HepG2 (cell line): Measurements from ENCODE around the gene PXMP4. TPM values are rescaled to one million over a fixed set of nuclear protein-coding genes. Genes with fewer than 3 reads are reported as not detected.

Source experiments
- CEBPB ChIP-seq: IDR thresholded peaks from 2 replicates; pipeline ENCODE4 v1.6.1; 2011; ENCODE audit warnings: low read depth, low read length, improper control_type of control experiment, borderline replicate concordance
- DNMT1 ChIP-seq: sonication (generic); formaldehyde crosslinking; IDR thresholded peaks from 2 replicates; pipeline ENCODE4 v1.5.1; 2020; ENCODE audit warnings: mild to moderate bottlenecking, missing genetic modification reagents
- ETV6 ChIP-seq: sonication (generic); formaldehyde crosslinking; conservative IDR thresholded peaks from 2 replicates; pipeline ENCODE4 v1.4.0; 2020; ENCODE audit warnings: missing genetic modification reagents
- FOXO1 ChIP-seq: sonication (generic); formaldehyde crosslinking; IDR thresholded peaks from 2 replicates; pipeline ENCODE4 v1.4.0; 2020; ENCODE audit warnings: missing genetic modification reagents
- KLF11 ChIP-seq: IDR thresholded peaks from 2 replicates; pipeline ENCODE4 v1.6.1; 2016; ENCODE audit warnings: missing compliant biosample characterization
- KLF15 ChIP-seq: sonication (generic); formaldehyde crosslinking; IDR thresholded peaks from 2 replicates; pipeline ENCODE4 v1.8.1; 2023; ENCODE audit warnings: borderline replicate concordance, mild to moderate bottlenecking, inconsistent platforms, missing genetic modification reagents, mixed read lengths
- KLF16 ChIP-seq, 2 experiments: sonication (generic) in 1 of 2; formaldehyde crosslinking in 1 of 2; IDR thresholded peaks; 2 replicates each; pipeline versions ENCODE4 v1.6.1 to v1.8.0; 2016 to 2023; ENCODE audit warnings: missing genetic modification reagents in 2 of 2, missing compliant biosample characterization in 1 of 2
- MIER3 ChIP-seq: IDR thresholded peaks from 2 replicates; pipeline ENCODE4 v1.6.1; 2016; ENCODE audit warnings: missing compliant biosample characterization, borderline replicate concordance
- MIXL1 ChIP-seq: IDR thresholded peaks from 2 replicates; pipeline ENCODE4 v1.6.1; 2016
- NCOR1 ChIP-seq: fragments of 200-600 bp; sonication (generic); IDR thresholded peaks from 2 replicates; pipeline ENCODE4 v1.7.0; 2017; ENCODE audit warnings: antibody characterized with exemption, low read length, borderline replicate concordance
- SAP130 ChIP-seq: IDR thresholded peaks from 2 replicates; pipeline ENCODE4 v1.6.1; 2016; ENCODE audit warnings: low read depth
- SATB2 ChIP-seq: sonication (generic); formaldehyde crosslinking; IDR thresholded peaks from 2 replicates; pipeline ENCODE4 v1.5.0; 2020; ENCODE audit warnings: missing genetic modification reagents
- TGIF2 ChIP-seq: IDR thresholded peaks from 2 replicates; pipeline ENCODE4 v1.6.1; 2016; ENCODE audit warnings: control low read depth, missing compliant biosample characterization
- ZNF496 ChIP-seq: sonication (generic); formaldehyde crosslinking; IDR thresholded peaks from 2 replicates; pipeline ENCODE4 v1.8.1; 2023; ENCODE audit warnings: mild to moderate bottlenecking, moderate library complexity, missing genetic modification reagents; ENCODE audit not compliant: insufficient replicate concordance
- ZNF549 ChIP-seq: sonication (generic); formaldehyde crosslinking; IDR thresholded peaks from 2 replicates; pipeline ENCODE4 v1.5.0; 2020; ENCODE audit warnings: missing genetic modification reagents
- ZNF556 ChIP-seq: sonication (generic); formaldehyde crosslinking; IDR thresholded peaks from 2 replicates; pipeline ENCODE4 v1.4.0; 2020; ENCODE audit warnings: mild to moderate bottlenecking, missing genetic modification reagents, borderline replicate concordance
- ZNF564 ChIP-seq: sonication (generic); formaldehyde crosslinking; IDR thresholded peaks from 2 replicates; pipeline ENCODE4 v1.8.1; 2023; ENCODE audit warnings: mild to moderate bottlenecking, missing genetic modification reagents
- ZNF567 ChIP-seq: sonication (generic); formaldehyde crosslinking; IDR thresholded peaks from 2 replicates; pipeline ENCODE4 v1.8.1; 2023; ENCODE audit warnings: mild to moderate bottlenecking, missing genetic modification reagents, borderline replicate concordance
- ZNF629 ChIP-seq: sonication (generic); formaldehyde crosslinking; conservative IDR thresholded peaks from 2 replicates; pipeline ENCODE4 v1.5.0; 2020; ENCODE audit warnings: missing genetic modification reagents
- ZNF652 ChIP-seq: IDR thresholded peaks from 2 replicates; pipeline ENCODE4 v1.6.1; 2016; ENCODE audit warnings: low read depth, borderline replicate concordance
- ZNF841 ChIP-seq: sonication (generic); formaldehyde crosslinking; IDR thresholded peaks from 2 replicates; pipeline ENCODE4 v1.8.1; 2023; ENCODE audit warnings: missing genetic modification reagents, borderline replicate concordance
- polyA plus RNA-seq, 8 experiments: library from polyadenylated mRNA; depleted of rRNA in 3 of 8; stranded (reverse) in 7 of 8; unstranded in 1 of 8; fragments of >200 nt; fragmentation: Illumina TruSeq in 4 of 8; extraction: Trizol in 4 of 8; gene quantifications; 2 replicates each; pipeline versions ENCODE4 v1.2.1 to v1.2.3, GENCODE V29; 2011 to 2016; ENCODE audit warnings: low read depth in 4 of 8, missing spikeins in 1 of 8, mixed read lengths in 1 of 8; ENCODE audit not compliant: insufficient read depth in 1 of 8
- total RNA-seq, 5 experiments: library from RNA; depleted of rRNA; stranded (reverse); fragments of >200 nt; fragmentation: Illumina TruSeq; extraction: Trizol; gene quantifications; 2 replicates each; pipeline ENCODE4 v1.2.3, GENCODE V29; 2016; ENCODE audit warnings: low read depth in 1 of 5
- TF ChIP-seq, protein P1 (sequence below): sonication (generic); formaldehyde crosslinking; IDR thresholded peaks from 2 replicates; pipeline ENCODE4 v1.4.0; 2020; ENCODE audit warnings: mild to moderate bottlenecking, low read depth, missing genetic modification reagents
- TF ChIP-seq, protein P2 (sequence below), 2 experiments: sonication (generic) in 1 of 2; formaldehyde crosslinking in 1 of 2; IDR thresholded peaks; 2 replicates each; pipeline versions ENCODE4 v1.5.1 to v1.6.1; 2011 to 2020; ENCODE audit warnings: borderline replicate concordance in 1 of 2, low read depth in 1 of 2, low read length in 1 of 2, mild to moderate bottlenecking in 1 of 2, missing genetic modification reagents in 1 of 2, moderate library complexity in 1 of 2
- TF ChIP-seq, protein P3 (sequence below): sonication (generic); formaldehyde crosslinking; IDR thresholded peaks from 2 replicates; pipeline ENCODE4; 2020; ENCODE audit warnings: missing genetic modification reagents, mild to moderate bottlenecking, borderline replicate concordance

PXMP4 gene
- total and polyA plus RNA-seq, 2 of the 13 experiments (the other 11 are each of a cell fraction or from before 2014, with no cell fraction given) = not detected

DNA sequence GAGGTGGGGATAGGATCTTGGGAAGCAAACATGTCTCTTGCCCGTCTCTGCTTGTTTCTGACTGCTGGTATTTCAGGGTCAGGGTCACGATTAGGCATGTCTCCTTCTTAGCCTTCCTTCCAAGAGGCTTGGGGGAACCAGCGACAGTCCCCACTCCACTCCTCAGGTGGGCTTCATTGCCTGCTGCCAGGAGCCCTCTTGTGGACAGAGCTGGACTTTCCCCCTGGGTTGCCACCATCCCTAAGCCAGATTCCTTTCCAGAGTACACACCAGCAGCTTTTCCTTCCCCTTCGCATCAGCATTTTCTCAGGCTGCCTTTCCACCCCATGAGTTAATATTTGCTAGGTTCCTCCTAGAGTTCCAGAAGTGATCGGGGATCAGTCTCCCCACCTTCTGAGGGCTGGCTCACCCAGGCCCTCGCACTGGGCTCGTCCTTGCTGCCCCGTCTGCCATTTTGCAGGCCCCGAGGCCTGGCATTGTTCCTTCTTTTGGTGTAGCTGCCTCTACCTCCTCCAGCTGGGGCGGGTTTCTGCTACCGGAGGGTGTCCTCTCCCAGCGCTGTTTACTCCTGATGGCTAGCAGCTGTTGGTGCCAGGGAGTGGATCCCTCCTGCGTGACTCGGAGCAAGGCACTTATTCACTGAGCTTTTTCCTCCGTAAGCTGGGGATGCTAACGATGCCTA is 66.8 kb downstream of the PXMP4 start (continued):
- TF ChIP-seq KLF16 (CRISPR knock-in tag; IDR thresholded peaks at IDR 0.05) (no peak), NCOR1 (no peak), KLF15 (CRISPR knock-in tag) (peak; percentile 62; the same call in 1 of the 2 replicates), ZNF841 (CRISPR knock-in tag) (no peak), ZNF629 (CRISPR knock-in tag) (no peak), SATB2 (CRISPR knock-in tag) (no peak), SAP130 (CRISPR knock-in tag) (peak; percentile 38), MIXL1 (CRISPR knock-in tag) (peak; percentile 56; the same call in 1 of the 2 replicates), KLF11 (CRISPR knock-in tag) (peak; percentile 84; the same call in 1 of the 2 replicates), ZNF564 (CRISPR knock-in tag) (no peak), ZNF496 (CRISPR knock-in tag) (no peak), ZNF567 (CRISPR knock-in tag) (no peak), MIER3 (no peak), DNMT1 (CRISPR knock-in tag) (0 out of 2 replicates have a peak, but pooled peaks have one; percentile 35), TGIF2 (CRISPR knock-in tag) (0 out of 2 replicates have a peak, but pooled peaks have one; percentile 60), ZNF556 (CRISPR knock-in tag) (no peak), FOXO1 (CRISPR knock-in tag) (peak; percentile 0; the same call in 1 of the 2 replicates), ETV6 (CRISPR knock-in tag) (no peak), ZNF652 (CRISPR knock-in tag) (no peak; the same call in 1 of the 2 replicates), CEBPB (no peak), ZNF549 (CRISPR knock-in tag) (no peak)
- TF ChIP-seq, protein P1, sequence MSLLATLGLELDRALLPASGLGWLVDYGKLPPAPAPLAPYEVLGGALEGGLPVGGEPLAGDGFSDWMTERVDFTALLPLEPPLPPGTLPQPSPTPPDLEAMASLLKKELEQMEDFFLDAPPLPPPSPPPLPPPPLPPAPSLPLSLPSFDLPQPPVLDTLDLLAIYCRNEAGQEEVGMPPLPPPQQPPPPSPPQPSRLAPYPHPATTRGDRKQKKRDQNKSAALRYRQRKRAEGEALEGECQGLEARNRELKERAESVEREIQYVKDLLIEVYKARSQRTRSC (CRISPR knock-in tag) = no peak
- TF ChIP-seq, protein P2, sequence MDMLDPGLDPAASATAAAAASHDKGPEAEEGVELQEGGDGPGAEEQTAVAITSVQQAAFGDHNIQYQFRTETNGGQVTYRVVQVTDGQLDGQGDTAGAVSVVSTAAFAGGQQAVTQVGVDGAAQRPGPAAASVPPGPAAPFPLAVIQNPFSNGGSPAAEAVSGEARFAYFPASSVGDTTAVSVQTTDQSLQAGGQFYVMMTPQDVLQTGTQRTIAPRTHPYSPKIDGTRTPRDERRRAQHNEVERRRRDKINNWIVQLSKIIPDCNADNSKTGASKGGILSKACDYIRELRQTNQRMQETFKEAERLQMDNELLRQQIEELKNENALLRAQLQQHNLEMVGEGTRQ (IDR thresholded peaks at IDR 0.05; ENCODE audit: low read depth, low read length) = no peak
- TF ChIP-seq, protein P2 (CRISPR knock-in tag; IDR thresholded peaks at IDR 0.05; ENCODE audit: borderline replicate concordance) = no peak; the same call in 1 of the 2 replicates
- TF ChIP-seq, protein P3, sequence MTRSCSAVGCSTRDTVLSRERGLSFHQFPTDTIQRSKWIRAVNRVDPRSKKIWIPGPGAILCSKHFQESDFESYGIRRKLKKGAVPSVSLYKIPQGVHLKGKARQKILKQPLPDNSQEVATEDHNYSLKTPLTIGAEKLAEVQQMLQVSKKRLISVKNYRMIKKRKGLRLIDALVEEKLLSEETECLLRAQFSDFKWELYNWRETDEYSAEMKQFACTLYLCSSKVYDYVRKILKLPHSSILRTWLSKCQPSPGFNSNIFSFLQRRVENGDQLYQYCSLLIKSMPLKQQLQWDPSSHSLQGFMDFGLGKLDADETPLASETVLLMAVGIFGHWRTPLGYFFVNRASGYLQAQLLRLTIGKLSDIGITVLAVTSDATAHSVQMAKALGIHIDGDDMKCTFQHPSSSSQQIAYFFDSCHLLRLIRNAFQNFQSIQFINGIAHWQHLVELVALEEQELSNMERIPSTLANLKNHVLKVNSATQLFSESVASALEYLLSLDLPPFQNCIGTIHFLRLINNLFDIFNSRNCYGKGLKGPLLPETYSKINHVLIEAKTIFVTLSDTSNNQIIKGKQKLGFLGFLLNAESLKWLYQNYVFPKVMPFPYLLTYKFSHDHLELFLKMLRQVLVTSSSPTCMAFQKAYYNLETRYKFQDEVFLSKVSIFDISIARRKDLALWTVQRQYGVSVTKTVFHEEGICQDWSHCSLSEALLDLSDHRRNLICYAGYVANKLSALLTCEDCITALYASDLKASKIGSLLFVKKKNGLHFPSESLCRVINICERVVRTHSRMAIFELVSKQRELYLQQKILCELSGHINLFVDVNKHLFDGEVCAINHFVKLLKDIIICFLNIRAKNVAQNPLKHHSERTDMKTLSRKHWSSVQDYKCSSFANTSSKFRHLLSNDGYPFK (CRISPR knock-in tag) = peak; percentile 48; the same call in 1 of the 2 replicates
